SK-N-SH (cell line): ENCODE measurements around the gene EWSR1.

Experiments
- CHD2 ChIP-seq: fragments of 150-350 bp; IDR thresholded peaks from 2 replicates; pipeline ENCODE4 v1.6.1; 2018; ENCODE audit warnings: low read length; ENCODE audit not compliant: partially characterized antibody
- EP300 ChIP-seq, 2 experiments: IDR thresholded peaks; 2 replicates each; pipeline versions ENCODE4 v1.4.0 to v1.6.1; 2012; ENCODE audit warnings: borderline replicate concordance in 1 of 2, low read depth in 1 of 2, low read length in 1 of 2
- FOXM1 ChIP-seq: IDR thresholded peaks from 2 replicates; pipeline ENCODE4 v1.4.0; 2012; ENCODE audit warnings: low read depth, mild to moderate bottlenecking
- JUND ChIP-seq: IDR thresholded peaks from 2 replicates; pipeline ENCODE4 v1.4.0; 2012
- POLR2AphosphoS5 ChIP-seq: IDR thresholded peaks from 2 replicates; pipeline ENCODE4 v1.6.1; 2012; ENCODE audit warnings: low read depth, low read length
- RCOR1 ChIP-seq: fragments of 150-350 bp; IDR thresholded peaks from 2 replicates; pipeline ENCODE4 v1.6.1; 2017; ENCODE audit warnings: antibody characterized with exemption, low read length
- REST ChIP-seq: IDR thresholded peaks from 2 replicates; pipeline ENCODE4 v1.6.1; 2012; ENCODE audit warnings: mild to moderate bottlenecking, low read depth, low read length, moderate library complexity
- SIN3A ChIP-seq: IDR thresholded peaks from 2 replicates; pipeline ENCODE4 v1.6.1; 2012; ENCODE audit warnings: low read depth, mild to moderate bottlenecking, low read length, moderate library complexity, borderline replicate concordance
- SMC3 ChIP-seq: IDR thresholded peaks from 2 replicates; pipeline ENCODE4 v1.6.1; 2012; ENCODE audit warnings: low read depth, low read length, improper control_type of control experiment
- TAF1 ChIP-seq: IDR thresholded peaks from 2 replicates; pipeline ENCODE4 v1.6.1; 2012; ENCODE audit warnings: low read depth, mild to moderate bottlenecking, low read length, moderate library complexity, borderline replicate concordance
- TF ChIP-seq, protein P1 (sequence below): fragments of 200-600 bp; sonication (generic); IDR thresholded peaks from 2 replicates; pipeline ENCODE4 v1.6.1; 2017; ENCODE audit warnings: antibody characterized with exemption, mild to moderate bottlenecking, moderate library complexity

DNA sequence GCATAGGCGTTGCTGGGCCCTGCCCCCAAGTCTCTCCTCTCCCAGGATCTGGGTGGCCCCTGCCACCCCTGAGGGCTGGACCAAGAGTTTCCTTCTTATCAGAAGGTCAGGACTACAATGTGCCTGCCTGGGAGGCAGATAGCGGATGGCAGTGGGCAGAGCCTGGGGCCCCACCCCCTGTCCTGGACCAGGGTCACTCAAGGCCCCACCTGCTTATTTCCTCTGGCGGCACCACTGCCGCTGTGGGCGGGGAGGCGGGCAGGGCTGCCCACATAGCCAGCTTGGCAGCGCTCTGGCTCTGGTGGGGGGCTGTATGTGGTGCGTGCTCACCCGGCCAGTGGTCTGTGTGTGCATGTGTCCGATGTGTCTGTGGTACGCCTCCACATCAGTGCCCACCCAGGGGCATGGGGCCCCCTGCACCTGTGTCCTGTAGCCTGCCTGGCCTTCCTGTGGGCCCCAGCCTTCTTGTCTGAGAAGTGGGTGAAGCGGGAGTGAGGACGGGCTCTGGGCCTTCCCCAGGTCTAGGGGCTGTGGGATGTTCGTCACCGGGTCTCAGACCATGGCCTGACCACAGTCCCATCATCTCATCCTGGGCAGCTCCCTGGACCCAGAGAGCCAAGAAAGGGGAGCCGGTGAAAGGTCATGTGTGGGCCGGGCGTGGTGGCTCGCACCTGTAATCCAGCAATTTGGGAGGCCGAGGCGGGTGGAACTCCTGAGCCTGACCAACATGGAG lies 41.4 kb downstream of the EWSR1 start:
- TF ChIP-seq EP300 (IDR thresholded peaks at IDR 0.05; ENCODE audit: borderline replicate concordance in 1 of 2, low read depth in 1 of 2, low read length in 1 of 2) (no peak), REST (no peak), POLR2AphosphoS5 (no peak), SIN3A (no peak), TAF1 (no peak), JUND (no peak), CHD2 (no peak), SMC3 (no peak), FOXM1 (no peak), RCOR1 (no peak)
- TF ChIP-seq, protein P1, sequence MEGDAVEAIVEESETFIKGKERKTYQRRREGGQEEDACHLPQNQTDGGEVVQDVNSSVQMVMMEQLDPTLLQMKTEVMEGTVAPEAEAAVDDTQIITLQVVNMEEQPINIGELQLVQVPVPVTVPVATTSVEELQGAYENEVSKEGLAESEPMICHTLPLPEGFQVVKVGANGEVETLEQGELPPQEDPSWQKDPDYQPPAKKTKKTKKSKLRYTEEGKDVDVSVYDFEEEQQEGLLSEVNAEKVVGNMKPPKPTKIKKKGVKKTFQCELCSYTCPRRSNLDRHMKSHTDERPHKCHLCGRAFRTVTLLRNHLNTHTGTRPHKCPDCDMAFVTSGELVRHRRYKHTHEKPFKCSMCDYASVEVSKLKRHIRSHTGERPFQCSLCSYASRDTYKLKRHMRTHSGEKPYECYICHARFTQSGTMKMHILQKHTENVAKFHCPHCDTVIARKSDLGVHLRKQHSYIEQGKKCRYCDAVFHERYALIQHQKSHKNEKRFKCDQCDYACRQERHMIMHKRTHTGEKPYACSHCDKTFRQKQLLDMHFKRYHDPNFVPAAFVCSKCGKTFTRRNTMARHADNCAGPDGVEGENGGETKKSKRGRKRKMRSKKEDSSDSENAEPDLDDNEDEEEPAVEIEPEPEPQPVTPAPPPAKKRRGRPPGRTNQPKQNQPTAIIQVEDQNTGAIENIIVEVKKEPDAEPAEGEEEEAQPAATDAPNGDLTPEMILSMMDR = no peak
